HG03558 (cell line): ENCODE data around the gene POLRMT.
"Not testable (repeated sequence)": the region's sequence is repeated elsewhere in the genome, so short reads cannot be mapped to it uniquely, and the experiment has no call there.

Source experiments
- ATAC-seq: cut with Tn5 transposase; IDR thresholded peaks from one replicate; pipeline ENCODE4 v1.9.1; 2021; ENCODE audit warnings: moderate number of reproducible peaks; ENCODE audit not compliant: unreplicated experiment; ENCODE audit errors: extremely low read depth

Gene POLRMT

GRCh38 chr19:597406-598315, 35.7 kb downstream of the POLRMT start:
- no peak for ATAC-seq

GRCh38 chr19:596263-596655, 37.1 kb downstream of the POLRMT start:
- no peak for ATAC-seq

- ATAC-seq: no peak
Observed at GRCh38 chr19:595326-596262, 37.7 kb downstream of the POLRMT start.

- no peak for ATAC-seq
Observed at GRCh38 chr19:594265-594870, 39.0 kb downstream of the POLRMT start.

GRCh38 chr19:593505-593904, 39.8 kb downstream of the POLRMT start:
- ATAC-seq: no peak

- no peak for ATAC-seq
Observed at GRCh38 chr19:593055-593454, 40.3 kb downstream of the POLRMT start.

GRCh38 chr19:592101-592500, 41.2 kb downstream of the POLRMT start:
- no peak for ATAC-seq

GRCh38 chr19:591099-591958, 42.0 kb downstream of the POLRMT start:
- ATAC-seq: no peak

- ATAC-seq: no peak
Observed at GRCh38 chr19:590750-591098, 42.6 kb downstream of the POLRMT start.

GRCh38 chr19:590396-590745, 43.0 kb downstream of the POLRMT start:
- no peak for ATAC-seq

- ATAC-seq: no peak
Observed at GRCh38 chr19:589693-590395, 43.5 kb downstream of the POLRMT start, which contains the start of gene HCN2. TSS of gene HCN2 (plus strand) at chr19:589881. CDS start at chr19:589946, 65 bp downstream.

- no peak for ATAC-seq
Observed at GRCh38 chr19:588741-589692, 44.3 kb downstream of the POLRMT start.

GRCh38 chr19:588093-588740, 45.1 kb downstream of the POLRMT start:
- ATAC-seq: no peak

- ATAC-seq: no peak
Observed at GRCh38 chr19:585551-586110, 47.7 kb downstream of the POLRMT start.

GRCh38 chr19:585146-585545, 48.2 kb downstream of the POLRMT start:
- ATAC-seq: not testable (repeated sequence)

GRCh38 chr19:584240-585001, 48.9 kb downstream of the POLRMT start:
- ATAC-seq: no peak

- no peak for ATAC-seq
Observed at GRCh38 chr19:583968-584239, 49.4 kb downstream of the POLRMT start.
